SK-N-SH treated with all-trans-retinoic acid at 6 μM for 48 hours (cell line): ENCODE data around the gene GP2.

Experiments
- CREB5 ChIP-seq: fragments of 250-450 bp; sonication (Bioruptor Pico); IDR thresholded peaks from 2 replicates; pipeline ENCODE4 v1.5.1; 2020; ENCODE audit warnings: low read depth, mild to moderate bottlenecking, moderate library complexity
- SNAI2 ChIP-seq: fragments of 250-450 bp; sonication (Bioruptor Pico); IDR thresholded peaks from 2 replicates; pipeline ENCODE4 v1.5.0; 2020; ENCODE audit warnings: mild to moderate bottlenecking, moderate library complexity
- ZFP30 ChIP-seq: fragments of 450-650 bp; formaldehyde crosslinking; IDR thresholded peaks from 2 replicates; pipeline ENCODE4 v1.5.0; 2022; ENCODE audit warnings: mild to moderate bottlenecking, moderate library complexity
- ZNF565 ChIP-seq: fragments of 450-650 bp; formaldehyde crosslinking; conservative IDR thresholded peaks from 2 replicates; pipeline ENCODE4 v1.5.0; 2020; ENCODE audit warnings: low read depth, mild to moderate bottlenecking, moderate library complexity
- TF ChIP-seq, protein P1 (sequence below): fragments of 250-450 bp; sonication (Bioruptor Pico); IDR thresholded peaks from 2 replicates; pipeline ENCODE4 v1.8.0; 2021; ENCODE audit warnings: low read depth, mild to moderate bottlenecking, moderate library complexity, borderline replicate concordance
- TF ChIP-seq, protein P2 (sequence below): fragments of 250-450 bp; sonication (Bioruptor Pico); IDR thresholded peaks from 2 replicates; pipeline ENCODE4 v1.8.0; 2020; ENCODE audit warnings: mild to moderate bottlenecking, moderate library complexity, borderline replicate concordance

DNA sequence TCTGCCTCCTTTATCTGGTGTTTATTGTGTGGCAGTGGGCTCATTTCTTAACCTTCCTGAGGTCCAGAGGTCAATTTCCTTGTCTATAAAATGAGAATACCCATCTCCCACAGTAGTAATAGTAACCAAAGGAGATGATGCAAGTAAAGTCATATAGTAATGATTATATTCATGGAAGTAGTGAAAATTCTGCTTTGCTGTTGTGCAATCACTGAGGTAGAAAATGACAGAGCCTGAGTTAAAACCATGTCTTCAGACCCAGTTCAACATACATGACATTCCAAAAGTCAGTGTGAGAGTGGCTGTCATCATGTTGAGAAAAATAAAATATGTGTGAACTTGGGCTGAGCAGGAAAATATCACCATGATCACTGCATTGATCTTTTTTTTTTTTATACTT is 26.1 kb upstream of the GP2 start:
- TF ChIP-seq, protein P1, sequence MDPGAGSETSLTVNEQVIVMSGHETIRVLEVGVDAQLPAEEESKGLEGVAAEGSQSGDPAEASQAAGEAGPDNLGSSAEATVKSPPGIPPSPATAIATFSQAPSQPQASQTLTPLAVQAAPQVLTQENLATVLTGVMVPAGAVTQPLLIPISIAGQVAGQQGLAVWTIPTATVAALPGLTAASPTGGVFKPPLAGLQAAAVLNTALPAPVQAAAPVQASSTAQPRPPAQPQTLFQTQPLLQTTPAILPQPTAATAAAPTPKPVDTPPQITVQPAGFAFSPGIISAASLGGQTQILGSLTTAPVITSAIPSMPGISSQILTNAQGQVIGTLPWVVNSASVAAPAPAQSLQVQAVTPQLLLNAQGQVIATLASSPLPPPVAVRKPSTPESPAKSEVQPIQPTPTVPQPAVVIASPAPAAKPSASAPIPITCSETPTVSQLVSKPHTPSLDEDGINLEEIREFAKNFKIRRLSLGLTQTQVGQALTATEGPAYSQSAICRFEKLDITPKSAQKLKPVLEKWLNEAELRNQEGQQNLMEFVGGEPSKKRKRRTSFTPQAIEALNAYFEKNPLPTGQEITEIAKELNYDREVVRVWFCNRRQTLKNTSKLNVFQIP (CRISPR knock-in tag): no peak
- TF ChIP-seq SNAI2 (CRISPR knock-in tag) (no peak), ZNF565 (CRISPR knock-in tag) (no peak), CREB5 (no peak), ZFP30 (CRISPR knock-in tag) (no peak)
- TF ChIP-seq, protein P2, sequence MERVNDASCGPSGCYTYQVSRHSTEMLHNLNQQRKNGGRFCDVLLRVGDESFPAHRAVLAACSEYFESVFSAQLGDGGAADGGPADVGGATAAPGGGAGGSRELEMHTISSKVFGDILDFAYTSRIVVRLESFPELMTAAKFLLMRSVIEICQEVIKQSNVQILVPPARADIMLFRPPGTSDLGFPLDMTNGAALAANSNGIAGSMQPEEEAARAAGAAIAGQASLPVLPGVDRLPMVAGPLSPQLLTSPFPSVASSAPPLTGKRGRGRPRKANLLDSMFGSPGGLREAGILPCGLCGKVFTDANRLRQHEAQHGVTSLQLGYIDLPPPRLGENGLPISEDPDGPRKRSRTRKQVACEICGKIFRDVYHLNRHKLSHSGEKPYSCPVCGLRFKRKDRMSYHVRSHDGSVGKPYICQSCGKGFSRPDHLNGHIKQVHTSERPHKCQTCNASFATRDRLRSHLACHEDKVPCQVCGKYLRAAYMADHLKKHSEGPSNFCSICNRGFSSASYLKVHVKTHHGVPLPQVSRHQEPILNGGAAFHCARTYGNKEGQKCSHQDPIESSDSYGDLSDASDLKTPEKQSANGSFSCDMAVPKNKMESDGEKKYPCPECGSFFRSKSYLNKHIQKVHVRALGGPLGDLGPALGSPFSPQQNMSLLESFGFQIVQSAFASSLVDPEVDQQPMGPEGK: no peak
